HG03025 (cell line): ENCODE data around the gene SUPT4H1.
"Not testable (repeated sequence)": the region's sequence is repeated elsewhere in the genome, so short reads cannot be mapped to it uniquely, and the experiment has no call there.

Source experiments
- ATAC-seq: cut with Tn5 transposase; IDR thresholded peaks from one replicate; pipeline ENCODE4 v1.9.1; 2021; ENCODE audit warnings: mild to moderate bottlenecking, moderate library complexity; ENCODE audit not compliant: unreplicated experiment, low FRiP score

Gene SUPT4H1

GRCh38 chr17:58343131-58343530, 8.9 kb downstream of the SUPT4H1 start:
- ATAC-seq, result no peak

- no peak for ATAC-seq
Observed at GRCh38 chr17:58341861-58342475, 10.0 kb downstream of the SUPT4H1 start.

GRCh38 chr17:58341136-58341860, 10.7 kb downstream of the SUPT4H1 start:
- not testable (repeated sequence) for ATAC-seq

GRCh38 chr17:58340405-58340876, 11.6 kb downstream of the SUPT4H1 start:
- no peak for ATAC-seq

DNA sequence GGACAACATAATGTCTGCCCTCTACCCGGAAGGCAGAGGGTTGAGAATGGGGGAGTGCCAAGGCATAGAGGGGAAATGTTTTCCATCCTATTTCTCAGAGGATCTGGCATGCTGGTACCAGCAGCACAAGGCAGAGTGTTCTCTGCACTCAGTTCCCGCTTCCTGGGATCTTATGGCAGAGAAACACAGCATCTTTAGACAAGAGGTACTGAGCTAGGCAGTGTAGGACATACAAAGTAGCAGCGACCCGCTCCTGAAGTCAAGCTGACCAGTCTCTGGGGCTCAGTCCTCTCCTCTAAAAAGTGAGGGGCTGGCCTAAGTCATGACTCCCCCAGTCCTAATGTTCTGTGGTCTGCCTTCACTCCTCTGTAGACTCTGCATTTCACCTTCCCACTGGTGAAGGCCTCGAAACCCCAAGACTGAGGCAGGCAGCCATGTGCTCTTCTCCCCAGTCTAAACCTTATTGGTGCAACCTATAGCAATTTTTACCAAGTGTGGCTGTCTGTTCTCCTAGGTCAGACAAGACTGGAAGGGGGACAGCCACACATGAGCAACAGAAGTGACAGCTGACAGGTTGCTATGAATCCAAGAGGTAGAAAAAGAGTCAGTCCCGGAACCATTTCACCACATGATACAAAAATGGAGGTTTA, 12.1 kb downstream of the SUPT4H1 start:
- ATAC-seq, result no peak

DNA sequence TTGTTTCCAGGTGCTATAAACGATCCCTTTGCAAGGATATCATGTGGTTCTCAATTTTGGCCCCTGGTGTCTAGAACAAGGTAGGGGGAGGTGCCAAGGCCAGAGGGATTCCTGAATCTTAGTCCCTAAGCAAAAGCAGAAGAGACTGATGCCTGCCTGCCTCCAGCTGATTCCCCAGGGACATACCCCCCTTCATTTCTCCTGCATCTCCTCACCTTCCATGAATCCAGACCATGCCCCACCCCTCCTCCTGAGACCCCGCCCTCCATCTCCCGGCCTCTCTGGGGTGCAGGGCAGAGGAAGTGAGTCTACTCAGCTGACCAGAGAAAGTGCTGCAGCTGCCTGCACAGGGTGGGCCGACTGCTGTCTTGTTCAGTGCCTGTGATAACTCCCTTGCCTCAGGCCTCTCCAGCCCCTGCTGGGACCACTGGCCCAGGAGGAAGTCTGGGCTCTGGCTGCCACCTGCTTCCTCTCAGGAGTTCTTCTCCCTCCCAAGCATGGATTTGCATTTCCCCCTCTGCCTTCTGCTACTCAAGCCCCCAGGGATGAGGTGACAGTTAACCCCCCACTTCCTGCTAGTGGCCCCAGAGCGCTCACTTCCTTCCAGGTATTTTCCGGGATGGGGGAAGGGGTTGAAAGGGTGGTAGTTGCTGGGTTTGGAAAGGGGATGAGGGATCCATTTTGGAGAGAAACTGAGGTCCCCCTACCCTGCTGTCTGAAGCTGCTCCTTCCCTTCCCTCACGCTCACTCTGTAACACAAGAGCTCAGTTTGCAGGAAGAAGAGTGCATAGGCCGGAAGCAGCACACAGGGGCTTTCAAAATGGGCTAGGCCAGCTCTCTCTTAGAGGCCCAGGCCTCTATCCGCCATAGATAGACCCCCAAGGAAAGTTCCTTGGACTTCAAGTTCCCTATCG, 12.9 kb downstream of the SUPT4H1 start:
- no peak for ATAC-seq

- ATAC-seq, result peak; percentile 4
Observed at GRCh38 chr17:58338454-58338840, 13.6 kb downstream of the SUPT4H1 start.

GRCh38 chr17:58337600-58338453, 14.2 kb downstream of the SUPT4H1 start:
- ATAC-seq, result peak; percentile 54

- ATAC-seq, result no peak
Observed at GRCh38 chr17:58337210-58337599, 14.8 kb downstream of the SUPT4H1 start.

DNA sequence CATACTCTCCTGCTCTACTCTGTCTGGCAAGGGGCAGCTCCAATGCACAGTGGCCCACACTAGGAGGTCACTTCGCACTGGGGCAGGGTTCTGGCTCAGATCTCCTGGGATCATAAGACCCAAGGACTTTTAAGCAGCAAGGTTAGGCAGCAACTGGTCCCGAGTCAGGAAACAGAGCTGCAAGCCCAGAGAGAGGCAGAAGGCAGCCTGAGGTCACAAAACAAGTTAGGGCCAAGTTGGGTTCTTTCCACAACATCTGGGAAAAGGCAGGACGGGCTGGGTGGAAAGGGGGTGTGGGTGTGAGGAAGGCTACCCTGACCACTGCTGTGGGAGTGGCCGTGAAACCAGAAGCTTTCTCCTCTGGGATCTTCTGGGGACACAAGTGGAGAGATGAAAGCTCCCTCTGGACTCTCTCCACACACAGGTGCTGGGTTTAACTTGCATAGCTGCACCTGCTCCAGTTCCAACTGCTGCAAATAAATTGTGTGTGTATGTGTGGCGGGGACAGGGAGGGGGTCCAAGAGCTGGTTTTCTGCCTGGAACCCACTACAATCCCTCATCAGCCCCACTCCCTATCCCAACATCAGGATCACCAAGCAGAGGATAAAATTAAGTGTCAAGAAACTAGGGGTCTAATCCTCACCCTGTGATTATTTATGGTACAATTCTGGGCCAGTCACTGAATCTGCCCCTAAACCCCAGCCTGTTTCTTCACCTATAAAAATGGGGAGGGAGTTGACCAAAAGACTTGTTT, 15.4 kb downstream of the SUPT4H1 start:
- ATAC-seq, result no peak

DNA sequence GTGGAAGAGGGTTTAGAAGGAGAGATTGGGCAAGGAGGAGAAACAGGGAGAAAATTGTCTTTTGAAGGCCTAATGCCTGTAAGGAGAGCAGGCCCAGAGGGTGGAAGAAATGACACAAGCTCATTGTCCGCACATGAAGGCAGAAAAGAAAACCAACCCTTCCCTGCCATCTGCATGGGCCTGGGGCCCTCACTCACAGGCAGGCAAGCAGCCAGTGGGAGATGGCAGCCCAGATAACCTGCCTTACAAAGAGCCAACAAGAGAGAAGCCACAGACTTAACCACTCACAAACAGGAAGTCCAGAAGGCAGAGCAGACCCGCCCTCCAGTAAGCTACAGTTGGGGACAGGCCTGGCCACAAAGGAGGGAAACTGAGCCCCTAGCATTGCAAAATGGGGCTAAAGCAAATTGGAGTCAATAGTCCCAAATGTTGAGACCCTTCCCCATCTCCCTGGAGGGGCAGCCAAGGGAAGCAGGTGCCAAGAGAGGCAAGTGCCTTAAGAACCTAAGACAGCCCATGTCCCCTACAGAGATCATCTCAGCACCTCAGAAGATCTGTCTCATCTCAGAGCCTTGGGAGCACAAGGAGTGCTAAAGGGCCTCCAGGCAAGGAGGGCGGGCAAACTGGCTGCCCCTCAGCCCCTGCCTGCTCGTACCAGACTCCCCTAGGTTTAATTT, 16.1 kb downstream of the SUPT4H1 start:
- ATAC-seq, result no peak

DNA sequence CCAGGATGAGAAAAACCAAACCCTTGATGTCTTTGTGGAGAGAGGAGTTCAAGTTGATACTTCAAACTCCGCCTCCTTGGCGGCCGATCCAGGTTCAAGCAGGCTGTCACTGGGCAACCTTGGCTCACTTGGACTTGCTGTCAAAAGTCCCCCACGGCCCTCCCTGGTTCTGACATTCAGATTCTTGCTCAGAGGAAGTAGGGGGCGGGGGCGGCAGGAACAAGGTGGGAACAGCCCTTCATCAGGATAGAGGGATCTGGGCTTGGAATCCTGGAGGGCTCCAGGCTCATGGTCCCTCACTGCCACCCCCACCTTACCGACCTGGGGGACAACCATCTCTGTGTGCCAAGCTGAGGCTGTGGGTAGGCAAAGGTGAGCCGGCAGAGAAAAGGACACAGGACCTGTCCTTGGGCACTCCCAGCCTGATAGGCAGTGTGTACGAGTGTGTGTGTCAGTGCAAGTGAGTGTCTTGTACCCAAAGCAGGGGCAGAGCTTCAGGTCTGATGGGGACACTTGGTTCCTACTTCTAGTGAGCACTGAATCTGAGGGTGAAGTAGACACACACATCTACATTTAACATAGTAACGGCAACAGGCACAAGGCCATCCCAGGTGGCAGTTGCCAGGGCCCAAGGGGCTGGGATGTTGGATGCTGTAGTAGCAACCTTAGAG, 16.8 kb downstream of the SUPT4H1 start:
- no peak for ATAC-seq

DNA sequence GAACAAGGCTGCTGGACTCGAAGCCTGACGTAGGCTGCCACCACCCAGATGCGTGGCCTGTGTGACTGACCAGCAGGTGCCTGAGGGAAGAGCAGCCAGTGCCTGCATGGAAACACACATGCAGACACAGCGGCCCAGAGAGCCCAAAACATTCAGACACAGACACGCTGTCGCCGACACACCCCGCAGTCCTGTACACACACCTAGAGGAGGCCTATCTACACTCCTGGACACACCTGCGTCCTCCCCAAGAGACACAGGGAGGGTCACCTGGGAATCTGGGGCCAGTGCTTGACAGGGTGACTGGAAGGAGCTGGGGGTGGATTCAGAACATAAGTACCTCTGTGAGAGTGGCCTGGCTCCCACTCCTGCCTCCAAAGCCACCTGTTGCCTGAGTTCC, 17.3 kb downstream of the SUPT4H1 start:
- no peak for ATAC-seq

GRCh38 chr17:58334256-58334655, 17.7 kb downstream of the SUPT4H1 start:
- ATAC-seq, result no peak

GRCh38 chr17:58333736-58334207, 18.2 kb downstream of the SUPT4H1 start:
- ATAC-seq, result no peak

GRCh38 chr17:58332778-58333735, 18.9 kb downstream of the SUPT4H1 start:
- no peak for ATAC-seq
